ENCODE data around the gene CXCL11.
A peak's percentile ranks its signal among the peaks of the same experiment; 100 is the strongest.

CXCL11 gene

DNA sequence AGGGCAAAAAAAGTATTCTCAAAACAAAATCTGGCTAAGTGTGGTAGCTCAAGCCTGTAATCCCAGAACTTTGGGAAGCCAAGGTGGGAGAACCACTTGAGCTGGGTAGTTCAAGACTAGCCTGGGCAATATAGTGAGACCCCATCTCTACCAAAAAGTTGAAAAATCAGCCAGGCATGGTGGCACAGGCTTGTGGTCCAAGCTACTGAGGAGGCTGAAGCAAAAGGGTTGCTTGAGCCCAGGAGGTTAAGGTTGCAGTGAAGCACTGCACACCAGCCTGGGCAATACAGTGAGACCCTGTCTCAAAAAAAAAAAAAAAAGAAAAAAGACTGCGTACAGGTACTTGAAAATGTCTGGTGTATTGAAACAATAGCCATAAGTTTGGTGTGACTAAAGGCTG is 43.4 kb downstream of the CXCL11 start:
- in situ Hi-C loops (cut with HindIII; ENCODE audit: low sequenced_read_pairs), result no loop called here
- no peak overlapping the region for H3K4me3 ChIP-seq (ENCODE audit: low read depth, low read length)
- DNase-seq (ENCODE audit: low read depth, low spot score), result no peak
- TF ChIP-seq, protein P1, sequence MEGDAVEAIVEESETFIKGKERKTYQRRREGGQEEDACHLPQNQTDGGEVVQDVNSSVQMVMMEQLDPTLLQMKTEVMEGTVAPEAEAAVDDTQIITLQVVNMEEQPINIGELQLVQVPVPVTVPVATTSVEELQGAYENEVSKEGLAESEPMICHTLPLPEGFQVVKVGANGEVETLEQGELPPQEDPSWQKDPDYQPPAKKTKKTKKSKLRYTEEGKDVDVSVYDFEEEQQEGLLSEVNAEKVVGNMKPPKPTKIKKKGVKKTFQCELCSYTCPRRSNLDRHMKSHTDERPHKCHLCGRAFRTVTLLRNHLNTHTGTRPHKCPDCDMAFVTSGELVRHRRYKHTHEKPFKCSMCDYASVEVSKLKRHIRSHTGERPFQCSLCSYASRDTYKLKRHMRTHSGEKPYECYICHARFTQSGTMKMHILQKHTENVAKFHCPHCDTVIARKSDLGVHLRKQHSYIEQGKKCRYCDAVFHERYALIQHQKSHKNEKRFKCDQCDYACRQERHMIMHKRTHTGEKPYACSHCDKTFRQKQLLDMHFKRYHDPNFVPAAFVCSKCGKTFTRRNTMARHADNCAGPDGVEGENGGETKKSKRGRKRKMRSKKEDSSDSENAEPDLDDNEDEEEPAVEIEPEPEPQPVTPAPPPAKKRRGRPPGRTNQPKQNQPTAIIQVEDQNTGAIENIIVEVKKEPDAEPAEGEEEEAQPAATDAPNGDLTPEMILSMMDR (IDR thresholded peaks at IDR 0.05; ENCODE audit: low read depth, low read length), result no peak

DNA sequence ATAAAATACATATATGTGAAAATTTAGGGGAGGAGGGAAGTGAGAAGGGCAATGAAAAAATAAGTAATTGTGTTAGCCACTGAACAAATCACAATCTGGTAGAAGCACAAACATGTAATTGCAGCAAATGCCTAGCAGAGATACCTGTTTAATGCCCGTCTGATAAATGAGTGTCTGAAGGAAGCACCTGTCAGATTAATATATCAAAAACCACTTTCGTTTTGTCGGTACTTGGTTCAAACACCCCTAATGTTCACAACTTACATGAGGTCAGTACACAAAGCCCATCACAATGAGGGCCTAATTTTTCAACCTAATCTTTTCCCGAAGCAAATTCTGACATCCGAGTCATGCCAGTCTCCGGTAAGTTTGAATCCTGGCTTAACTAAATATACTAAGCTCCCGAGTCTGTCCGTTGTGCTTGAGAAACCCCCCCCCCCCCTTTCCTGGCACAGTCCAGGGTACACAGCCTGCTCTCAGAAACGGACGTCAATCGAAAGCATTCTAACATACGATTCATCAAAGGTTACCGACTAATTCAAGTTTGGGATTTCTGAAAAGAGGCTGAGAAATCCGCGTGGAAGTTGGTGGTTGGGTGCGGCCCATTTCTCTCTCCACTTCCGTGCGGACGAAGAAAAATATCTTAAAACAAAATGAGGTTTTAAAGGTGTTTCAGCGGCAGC is 45.9 kb downstream of the CXCL11 start:
- no peak for DNase-seq (ENCODE audit: low read depth, low spot score)
- TF ChIP-seq, protein P1 (IDR thresholded peaks at IDR 0.05; ENCODE audit: low read depth, low read length), result no peak
- in situ Hi-C loops (cut with HindIII; ENCODE audit: low sequenced_read_pairs), result no loop called here
- H3K4me3 ChIP-seq (ENCODE audit: low read depth, low read length), result peak overlapping the region; percentile 98

DNA sequence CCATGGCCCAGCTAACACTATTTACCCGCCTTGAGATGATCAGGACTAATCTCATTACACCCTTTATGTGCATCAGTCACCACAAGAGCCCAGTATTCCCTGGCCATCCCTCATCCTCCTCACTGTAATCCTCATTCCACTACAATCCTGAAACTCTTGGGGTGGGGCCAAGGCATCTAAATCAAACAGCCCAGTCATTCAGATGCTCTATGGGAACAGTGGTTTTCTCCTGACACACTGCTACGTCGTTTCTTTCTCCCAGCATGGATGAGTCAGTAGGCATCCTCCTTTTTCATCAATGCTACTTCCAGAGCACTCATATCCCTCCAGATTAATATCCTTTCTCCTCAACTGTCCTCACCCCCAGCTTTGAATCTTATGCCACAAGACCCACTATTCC is 50.8 kb downstream of the CXCL11 start:
- in situ Hi-C loops (cut with HindIII; ENCODE audit: low sequenced_read_pairs), result no loop called here
- TF ChIP-seq, protein P1 (IDR thresholded peaks at IDR 0.05; ENCODE audit: low read depth, low read length), result no peak
- no peak overlapping the region for H3K4me3 ChIP-seq (ENCODE audit: low read depth, low read length)
- peak; percentile 79 for DNase-seq (ENCODE audit: low read depth, low spot score)
